Fibroblast of peridontal ligament (primary cell): ENCODE measurements around the gene HMGB3.
"Not testable (repeated sequence)": the region's sequence is repeated elsewhere in the genome, so short reads cannot be mapped to it uniquely, and the experiment has no call there.

ENCODE experiments used
- DNase-seq: peaks from one replicate; pipeline ENCODE4 v3.0.0-alpha.2; 2010; ENCODE audit errors: extremely low read depth

HMGB3 gene

DNA sequence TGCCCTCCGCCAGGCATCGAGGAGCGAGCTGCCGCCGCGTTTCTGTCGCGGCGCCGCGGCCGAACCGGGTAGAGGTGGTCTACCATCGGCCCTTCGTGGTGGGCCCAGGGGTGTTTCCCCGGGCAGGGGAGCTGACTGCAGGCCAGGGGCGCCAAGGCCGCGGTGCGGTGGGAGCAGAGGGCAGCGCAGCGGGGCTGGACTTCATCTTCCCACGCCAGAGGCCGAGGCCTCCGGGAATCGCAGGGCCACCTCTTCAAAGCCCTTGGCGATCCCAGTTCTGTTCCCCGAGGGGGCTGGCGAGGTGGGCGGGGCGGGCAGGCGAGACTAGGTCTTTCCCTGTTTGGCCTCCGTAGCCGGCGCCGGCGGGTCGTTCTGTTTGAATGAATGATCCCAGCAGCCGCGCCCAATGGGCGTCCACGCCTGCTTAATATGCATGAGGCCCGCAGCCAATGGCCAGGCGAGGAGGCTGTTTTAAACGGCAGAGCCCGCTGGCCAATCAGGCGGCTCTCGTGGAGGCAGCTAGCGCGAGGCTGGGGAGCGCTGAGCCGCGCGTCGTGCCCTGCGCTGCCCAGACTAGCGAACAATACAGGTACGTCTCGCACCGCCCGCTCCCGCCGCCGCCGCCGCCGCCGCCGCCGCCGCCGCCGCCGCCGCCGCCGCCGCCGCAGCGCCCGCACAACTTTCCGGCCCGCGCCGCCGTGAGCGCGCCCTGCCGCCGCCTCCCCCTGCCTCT lies at the start of gene HMGB3:
TSS of gene HMGB3 (plus strand) at position 548 of the 733 bp plus-strand sequence. CDS start 2,265 bp downstream, outside the sequence.
- peak; percentile 81 for DNase-seq

DNA sequence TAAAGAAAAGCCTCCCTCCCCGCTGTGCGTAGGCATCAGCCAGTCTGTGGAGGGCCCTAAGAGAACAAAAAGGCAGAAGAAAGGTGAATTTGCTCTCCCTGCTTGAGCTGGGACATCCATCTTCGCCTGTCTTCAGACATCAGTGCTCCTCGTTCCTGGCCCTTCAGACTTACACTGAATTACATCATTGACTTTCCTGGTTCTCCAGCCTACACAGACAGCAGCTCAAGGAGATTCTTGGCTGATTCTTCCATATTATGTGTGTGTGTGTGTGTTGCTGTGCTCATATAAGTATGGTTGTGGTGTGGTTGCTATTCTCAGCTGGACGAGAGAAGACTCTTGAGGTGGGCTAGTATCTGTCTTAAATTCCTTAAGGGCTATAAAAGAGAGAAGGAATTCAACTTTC lies 49.2 kb upstream of the HMGB3 start:
- DNase-seq, result peak; percentile 8

DNA sequence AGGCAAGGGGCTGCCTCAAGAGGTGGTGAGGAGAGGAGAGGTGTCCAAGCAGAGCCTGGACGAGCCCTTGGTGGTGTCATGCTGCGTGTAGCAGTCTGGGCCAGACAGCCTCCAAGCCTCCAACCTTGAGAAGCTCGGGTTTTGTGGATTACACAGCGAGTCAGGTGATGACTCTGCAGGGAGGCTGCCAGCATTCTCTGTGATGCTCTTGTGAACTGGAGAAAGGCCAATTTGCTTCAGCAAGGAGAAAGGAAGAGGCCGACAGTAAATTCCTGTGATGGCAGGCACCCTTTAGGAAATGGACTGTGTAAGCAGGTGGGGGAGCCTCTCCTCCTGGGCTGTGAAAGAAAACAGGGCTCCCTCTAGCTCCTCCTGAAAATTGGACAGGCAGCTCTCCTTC lies 48.7 kb upstream of the HMGB3 start:
- peak; percentile 17 for DNase-seq

DNA sequence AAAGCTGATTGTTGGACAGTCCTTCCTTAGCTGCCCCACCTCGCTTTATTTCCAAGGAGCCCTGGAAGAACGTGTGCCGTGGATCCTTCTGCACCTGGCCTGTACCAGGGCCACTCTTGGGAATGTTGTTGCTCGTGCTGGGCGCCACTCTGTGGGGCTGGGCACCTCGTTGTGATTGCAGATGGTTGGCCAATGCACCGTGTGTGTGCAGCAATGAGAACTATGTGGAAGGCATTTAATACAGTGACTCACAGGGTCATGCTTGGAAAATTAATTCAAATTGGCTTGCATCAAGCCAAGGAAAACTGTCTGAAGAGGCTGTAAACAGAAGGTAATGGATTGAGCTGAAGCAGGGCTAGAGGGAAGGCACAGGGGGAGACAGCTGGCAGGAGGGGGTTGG lies 47.7 kb upstream of the HMGB3 start:
- DNase-seq, result peak; percentile 60

DNA sequence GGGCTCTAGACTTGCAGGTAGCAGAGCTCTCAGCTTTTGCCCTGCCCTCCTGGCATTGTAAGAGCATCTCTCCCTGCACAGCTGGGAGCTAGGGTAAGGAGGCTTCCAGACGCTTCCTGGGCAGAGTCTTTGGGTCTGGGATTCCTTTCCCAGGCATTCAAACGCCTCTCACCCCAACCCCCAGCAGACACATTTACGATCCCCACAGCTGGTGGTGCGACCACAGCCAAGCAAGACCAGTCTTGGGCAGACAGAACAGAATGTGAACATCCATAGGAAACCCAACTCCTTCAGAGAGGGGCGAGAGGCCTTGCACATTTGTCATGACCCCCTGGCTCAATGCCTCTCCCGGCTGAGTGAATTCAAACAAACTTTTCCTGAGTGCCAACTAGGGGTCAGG lies 46.6 kb upstream of the HMGB3 start:
- no peak for DNase-seq

DNA sequence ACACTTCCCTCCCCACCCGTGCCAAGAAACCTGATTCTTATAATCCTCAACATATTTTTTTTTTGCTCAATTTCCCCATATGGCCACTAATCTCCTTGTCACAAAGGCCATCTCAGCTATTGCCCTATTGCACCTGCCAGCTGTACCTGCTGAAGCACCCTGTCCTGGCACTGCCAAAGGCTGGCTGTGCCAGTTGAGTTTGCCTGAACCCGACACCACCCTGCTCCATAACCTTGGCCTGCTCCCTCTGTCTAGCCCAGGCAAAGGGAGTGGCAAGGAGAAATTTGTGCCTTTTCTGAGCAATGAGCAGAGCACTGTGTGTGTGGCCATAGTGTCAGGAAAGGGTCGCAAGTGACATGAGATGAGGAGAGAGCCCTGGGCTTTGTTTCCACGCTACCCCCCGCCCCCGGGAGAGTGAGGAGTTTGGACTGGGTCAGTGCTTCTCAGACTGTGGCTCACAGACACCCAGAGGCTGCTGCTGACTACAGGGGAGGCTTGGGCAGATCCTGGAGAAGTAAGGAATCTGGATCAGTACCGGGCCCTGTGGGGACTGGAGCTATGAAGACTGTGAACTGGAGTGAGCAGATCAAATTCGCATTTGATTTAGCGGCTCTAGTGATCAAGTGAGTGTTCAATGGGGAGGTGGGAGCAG lies 42.2 kb upstream of the HMGB3 start:
- DNase-seq, result no peak

DNA sequence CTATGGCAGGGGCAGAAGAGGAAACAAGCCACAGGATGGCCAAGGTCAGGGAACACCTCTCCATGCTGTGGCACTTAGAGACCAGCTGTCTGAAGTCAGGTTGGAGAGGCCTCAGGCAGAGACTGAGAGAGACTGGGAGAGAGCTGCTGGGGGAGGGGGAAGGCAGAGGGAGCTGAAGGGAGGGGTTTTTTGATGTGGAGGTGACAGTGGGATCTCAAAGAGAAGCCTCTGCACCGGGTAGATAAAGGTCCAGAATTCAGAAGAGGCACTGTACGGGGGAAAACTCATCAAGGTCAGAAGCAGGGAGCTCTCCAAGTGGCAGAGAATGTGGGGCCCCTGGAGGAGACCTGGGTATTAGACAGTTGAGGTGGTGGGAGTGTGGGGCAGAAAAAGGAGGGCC lies 41.6 kb upstream of the HMGB3 start:
- DNase-seq, result no peak

DNA sequence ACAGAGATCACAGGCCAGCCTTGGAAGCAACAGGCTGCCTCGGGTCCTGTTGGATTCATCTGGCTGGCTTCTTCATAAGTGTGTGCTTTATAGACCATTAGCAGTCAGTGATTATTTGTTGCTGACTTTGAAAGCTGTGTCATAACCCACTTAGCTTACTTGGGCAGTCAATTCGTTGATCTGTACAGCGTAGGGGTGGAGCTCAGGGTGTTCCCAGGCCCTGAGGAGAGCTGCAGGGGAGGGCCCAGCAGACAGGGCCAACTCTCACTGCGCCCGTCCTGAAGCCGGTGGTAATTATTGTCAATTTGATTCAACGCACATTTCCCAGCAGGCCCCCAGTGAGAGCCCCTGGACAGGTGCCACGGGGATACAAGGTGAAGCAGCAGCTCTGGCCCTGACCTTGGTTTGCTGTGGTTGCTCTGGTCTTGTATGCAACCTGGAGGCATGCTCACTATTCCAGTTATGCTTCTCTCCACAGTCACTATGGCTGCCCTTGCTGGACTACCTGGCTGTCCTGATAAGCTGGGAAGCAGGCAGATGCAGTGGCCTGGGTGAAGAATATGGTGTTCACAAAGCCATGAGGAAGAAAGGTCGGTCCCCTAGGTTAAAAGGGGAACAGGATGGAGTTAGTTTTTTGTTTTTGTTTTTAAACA lies 40.1 kb upstream of the HMGB3 start:
- DNase-seq, result no peak

DNA sequence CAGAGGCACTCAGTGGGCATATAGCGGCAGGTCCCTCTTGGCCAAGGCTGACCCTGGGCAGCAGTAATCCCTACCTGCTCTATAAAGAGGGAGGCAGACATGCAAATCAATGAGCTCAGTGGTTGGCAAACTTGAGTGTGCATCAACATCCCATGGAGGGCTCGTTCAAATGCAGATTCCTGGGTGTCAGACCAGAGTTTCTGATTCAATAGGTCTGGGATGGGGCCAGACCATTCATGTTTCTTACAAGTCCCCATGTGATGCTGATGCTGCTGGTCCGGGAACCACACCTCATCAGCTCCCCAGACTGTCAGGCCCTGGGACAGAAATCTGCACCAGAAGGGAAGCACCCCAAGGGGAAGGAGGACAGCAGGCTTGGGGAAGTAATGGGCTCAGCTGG lies 38.9 kb upstream of the HMGB3 start:
- no peak for DNase-seq

DNA sequence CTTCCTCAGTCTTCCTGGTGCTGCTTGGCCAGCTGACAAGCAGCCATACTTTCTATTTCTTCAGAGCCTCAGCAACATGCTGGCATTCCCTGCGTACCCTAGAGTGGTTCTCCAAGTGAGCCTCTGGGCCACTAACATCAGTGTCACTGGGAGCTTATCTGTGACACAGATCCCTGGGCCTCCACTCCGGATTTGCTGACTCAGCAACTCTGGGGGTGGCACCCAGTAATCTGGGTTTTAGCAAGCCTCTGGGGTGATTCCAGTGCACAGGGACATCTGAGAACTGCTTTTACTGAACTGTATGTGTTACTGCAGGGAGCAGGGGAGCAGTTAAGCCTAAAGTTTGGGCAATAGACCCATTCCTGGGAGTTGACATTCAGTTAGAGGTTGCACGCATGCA lies 28.2 kb upstream of the HMGB3 start:
- DNase-seq, result no peak

DNA sequence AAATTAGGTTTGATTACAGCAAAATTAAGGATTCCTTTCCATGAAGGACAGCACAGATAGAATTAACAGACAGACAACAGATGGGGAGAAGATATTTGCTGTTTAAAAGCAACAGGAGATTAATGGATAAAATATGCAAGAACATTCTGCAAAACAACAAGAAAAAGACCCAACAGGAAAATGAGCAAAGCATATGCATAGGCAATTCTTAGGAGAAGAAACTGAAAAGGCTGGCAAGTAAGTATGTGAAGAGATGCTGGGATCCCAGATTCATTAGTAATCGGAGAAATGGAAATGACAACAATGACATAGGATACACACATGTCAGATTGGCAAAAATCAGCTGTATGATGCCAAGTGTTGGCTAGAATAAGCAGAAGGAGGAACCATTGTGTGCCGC lies 27.5 kb upstream of the HMGB3 start:
- no peak for DNase-seq

DNA sequence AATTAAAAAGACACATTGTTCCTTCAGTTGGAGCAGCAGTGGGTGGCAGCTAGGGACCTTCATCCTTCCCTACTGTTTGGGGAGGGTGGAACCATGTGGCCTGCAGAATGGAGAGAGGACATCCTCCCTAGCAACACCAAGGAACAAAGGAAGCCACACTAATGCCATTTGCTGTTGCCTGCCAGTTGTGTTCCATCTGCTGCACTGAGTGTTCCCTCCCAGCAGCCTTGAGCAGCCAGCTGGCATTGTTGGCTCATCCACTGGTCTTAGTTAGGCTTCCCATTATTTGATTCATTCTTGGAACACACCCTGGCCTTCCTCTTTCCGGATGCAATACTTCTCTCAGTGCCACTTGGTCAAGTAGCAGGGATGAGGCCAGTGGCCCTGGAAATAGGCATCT lies 25.0 kb upstream of the HMGB3 start:
- no peak for DNase-seq

DNA sequence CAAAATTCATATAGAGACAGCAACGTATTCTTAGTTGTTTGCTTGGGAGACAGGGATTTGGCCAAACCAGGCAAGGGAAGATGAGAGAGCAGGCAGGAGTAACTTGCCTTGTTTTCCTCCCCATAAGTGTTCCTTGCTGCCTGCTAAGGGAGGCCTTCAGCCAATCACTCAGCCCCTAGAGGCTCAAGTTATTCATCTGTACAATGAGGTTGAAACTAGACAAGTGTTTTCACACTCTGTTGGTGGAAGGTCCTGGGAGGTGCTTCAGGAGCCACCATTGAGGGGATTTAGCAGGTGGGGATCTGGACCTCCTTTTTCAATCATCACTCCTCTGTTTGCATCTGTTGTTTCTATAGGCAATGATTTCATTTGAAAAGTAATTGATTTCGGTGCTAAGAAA lies 23.6 kb upstream of the HMGB3 start:
- DNase-seq, result no peak

DNA sequence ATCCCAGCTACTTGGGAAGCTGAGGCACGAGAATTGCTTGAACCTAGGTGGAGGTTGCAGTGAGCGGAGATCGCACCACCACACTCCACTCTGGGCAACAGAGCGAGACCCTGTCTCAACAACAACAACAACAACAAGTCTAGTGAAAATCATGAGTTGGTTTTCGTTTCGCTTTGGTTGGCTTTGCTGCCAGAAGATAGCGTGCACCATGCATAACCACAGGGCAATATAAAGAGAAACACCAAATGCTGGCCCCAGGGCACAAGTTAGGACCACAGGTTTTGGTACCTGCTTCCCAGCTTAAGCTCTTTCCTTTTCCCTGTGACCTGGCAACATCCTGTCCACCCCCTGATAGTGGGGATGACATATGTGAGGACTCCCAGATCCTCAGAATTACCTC lies 21.5 kb upstream of the HMGB3 start:
- DNase-seq, result no peak

DNA sequence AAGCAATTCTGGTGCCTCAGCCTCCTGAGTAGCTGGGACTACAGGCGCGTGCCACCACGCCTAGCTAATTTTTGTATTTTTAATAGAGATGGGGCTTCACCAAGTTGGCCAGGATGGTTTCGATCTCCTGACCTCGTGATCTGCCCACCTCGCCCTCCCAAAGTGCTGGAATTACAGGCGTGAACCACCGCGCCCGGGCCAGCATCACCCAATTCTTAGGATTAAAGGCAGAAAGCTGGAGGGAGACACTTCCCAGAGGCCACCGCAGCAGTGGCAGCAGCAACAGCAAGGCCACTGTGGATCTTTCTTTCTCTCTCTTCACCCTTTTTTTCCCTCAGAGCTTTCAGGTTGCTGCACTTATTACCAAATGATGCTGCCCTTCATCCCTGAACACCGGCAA lies 18.7 kb upstream of the HMGB3 start:
- not testable (repeated sequence) for DNase-seq

DNA sequence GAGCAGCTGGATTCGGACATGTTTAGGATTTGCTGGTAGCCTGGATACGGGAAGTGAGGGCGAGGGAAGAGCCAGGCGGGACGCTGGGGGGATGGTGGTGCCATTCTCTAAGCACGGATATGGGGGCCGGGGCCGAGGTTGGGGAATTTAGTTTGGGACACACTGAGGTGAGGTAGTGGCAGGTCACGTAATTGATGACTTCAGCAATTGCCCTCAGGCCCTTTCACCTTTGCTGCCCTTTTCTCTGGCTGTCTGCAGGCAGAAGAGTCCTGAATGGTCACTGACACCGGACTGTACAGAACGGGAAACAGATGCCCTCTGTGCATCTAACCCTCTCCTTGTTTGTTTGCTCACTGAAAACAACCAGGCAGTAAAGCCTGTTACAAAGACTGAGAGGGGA lies 16.9 kb upstream of the HMGB3 start:
- no peak for DNase-seq

DNA sequence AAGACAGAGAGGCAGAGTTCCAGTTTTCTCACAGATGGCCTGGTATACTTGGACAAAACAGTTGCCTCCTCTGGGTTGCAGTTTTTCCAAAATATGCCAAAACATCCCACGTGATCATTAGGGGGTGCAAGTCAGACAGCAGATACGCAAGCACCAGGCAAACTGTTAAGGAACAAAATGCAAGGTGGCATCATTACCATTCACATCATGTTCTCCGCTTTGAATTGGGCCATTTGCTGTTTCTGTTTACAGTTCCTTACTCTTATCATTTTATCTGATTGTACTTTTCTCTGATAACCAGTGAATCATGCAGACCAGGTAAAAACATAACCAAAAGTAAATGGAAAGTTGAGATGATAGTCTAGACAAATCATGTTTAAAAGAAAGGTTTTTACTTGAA lies 16.4 kb upstream of the HMGB3 start:
- DNase-seq, result no peak

DNA sequence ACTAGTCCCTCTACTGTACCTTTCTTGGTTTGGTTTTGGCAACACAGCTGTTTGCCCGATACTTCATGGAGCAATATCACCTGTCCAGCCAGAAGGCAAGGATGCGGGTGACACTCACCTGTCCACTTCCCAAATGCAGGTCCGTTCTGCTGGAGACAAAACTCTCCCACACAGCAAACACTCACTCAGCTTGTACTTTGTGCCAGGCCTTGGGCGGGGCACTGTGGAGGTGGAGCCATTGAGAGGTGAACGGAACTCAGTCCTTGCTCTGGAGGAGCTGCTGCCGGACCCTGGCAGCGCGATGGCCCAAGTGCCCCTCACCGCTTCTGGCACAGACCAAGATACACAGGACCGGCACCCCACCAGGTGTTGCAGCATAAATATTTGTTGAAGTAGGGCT lies 15.3 kb upstream of the HMGB3 start:
- no peak for DNase-seq

DNA sequence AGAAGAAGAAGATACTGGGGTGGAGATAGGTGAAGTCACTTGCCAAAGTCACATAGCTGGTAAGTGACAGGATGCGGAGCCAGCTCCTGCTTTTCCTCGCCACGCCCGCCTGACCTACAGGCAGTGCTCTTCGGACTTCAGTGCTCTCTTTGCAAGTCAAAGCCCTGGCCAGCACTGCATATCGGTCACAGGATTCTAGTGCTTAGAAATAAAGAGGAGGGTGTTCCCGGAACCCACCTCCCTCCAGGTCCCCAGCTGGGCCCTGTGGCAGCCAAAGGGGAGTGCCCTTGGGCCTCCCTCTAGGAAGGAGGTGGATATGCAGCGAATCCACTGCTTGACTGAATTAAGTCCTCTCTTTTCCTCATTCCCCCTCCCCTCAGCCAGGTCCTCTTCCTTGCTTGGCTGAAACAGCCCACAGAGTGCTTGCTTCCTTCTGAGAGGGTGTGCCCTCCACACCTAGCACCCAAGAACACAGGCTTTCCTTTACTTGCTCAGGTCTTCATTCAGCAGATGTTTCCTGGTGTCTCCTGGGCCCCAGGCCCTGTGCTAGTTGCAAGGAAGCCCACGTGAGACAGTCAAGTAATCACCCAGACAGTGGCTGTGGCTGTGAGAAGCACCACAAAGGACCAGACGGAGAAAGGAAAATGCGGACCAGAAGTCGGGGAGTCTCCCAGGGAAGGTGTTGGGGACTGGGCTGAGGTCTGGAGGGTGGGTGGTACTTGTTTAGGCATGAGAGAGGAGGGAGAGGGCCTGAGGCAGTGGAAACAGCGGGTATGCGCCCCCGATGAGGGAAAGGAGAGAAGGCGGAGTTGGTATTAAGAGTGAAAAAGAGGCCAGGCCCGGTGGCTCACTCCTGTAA lies 14.0 kb upstream of the HMGB3 start:
- no peak for DNase-seq

DNA sequence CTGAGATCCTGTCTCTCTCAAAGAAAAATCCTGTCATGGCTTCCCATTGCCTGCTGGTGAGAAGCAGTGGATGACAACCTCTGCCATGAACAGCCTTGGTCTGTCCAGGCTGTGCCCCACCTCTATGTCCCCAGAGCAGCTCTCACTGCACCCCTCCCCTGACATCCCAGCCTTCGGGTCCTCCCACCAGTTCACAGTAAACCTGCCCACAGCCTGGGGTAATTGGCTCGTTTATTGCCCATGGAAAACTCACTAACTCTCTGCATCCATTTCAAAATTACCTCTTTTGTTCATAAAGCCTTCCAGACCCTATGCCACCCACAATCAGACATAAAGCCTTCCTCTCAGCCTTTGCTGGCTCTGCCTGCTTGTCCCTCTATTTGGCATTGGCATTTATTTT lies 10.7 kb upstream of the HMGB3 start:
- DNase-seq, result no peak

DNA sequence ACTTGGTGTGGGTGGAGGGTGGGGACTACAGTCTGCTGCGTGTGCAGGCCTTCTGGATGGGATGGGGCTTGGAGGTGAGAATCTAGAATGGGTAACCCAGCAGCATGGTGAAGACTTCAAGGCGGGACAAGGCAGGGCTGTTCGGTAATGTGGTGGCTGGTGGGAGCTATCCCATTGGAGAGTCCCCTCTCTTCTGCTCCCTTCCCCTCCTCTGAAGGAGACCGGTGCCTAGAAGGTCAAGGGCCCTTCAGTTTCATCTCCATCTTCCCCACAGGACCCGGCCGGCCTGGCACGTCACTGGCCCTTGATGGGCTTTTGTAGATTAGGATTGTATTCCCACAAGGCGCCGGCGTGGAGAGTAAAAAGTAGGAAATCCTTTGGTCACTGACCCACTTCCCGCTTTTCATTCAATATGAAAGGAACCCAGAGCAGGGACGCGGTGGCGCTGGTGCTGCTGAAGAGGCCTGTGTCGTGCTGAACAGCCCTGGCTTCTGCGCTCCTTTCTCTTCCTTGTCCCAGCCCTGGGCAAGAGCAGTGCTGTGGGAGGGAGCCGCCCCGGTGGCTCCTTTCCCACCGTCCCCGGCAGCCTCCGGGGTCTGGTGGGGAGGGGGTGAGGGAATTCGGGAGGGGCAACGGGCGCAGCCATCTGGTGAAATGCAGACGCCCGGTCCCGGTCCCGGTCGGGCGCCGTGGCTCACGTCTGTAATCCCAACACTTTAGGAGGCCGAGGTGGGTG lies 7.3 kb upstream of the HMGB3 start:
- DNase-seq, result no peak
